CD14-positive monocyte (primary cell): ENCODE results near the gene AGTPBP1. TPM values are rescaled to one million over a fixed set of nuclear protein-coding genes. Genes with fewer than 3 reads are reported as not detected.
"Not testable (repeated sequence)": the region's sequence is repeated elsewhere in the genome, so short reads cannot be mapped to it uniquely, and the experiment has no call there.

Source experiments
- DNase-seq, 3 donors: peaks; one replicate each; pipeline ENCODE4 v3.0.0-alpha.2; 2011 to 2022
- H2AFZ ChIP-seq: 2 replicates; pipeline ENCODE4 v1.6.0; 2012; ENCODE audit warnings: mild to moderate bottlenecking, low read depth, low read length, inconsistent platforms; ENCODE audit not compliant: insufficient read depth, poor library complexity, severe bottlenecking
- H3K27ac ChIP-seq, 2 donors: 1 replicate in 1 of 2; 2 replicates in 1 of 2; pipeline ENCODE4 v1.5.1; 2012 to 2013; ENCODE audit warnings: low read length in 2 of 2, control low read depth in 1 of 2, inconsistent platforms in 1 of 2, low read depth in 1 of 2, mild to moderate bottlenecking in 1 of 2
- H3K27me3 ChIP-seq, 2 donors: one replicate each; pipeline versions ENCODE4 v1.6.0 to v1.6.1; 2011 to 2013; ENCODE audit warnings: low read length in 2 of 2; ENCODE audit not compliant: control insufficient read depth in 2 of 2, insufficient read depth in 2 of 2
- H3K36me3 ChIP-seq, 2 donors: replicated peaks in 1 of 2; 1 replicate in 1 of 2; 2 replicates in 1 of 2; pipeline versions ENCODE4 v1.5.1 to v1.6.1; 2012 to 2013; ENCODE audit warnings: low read length in 2 of 2, control low read depth in 1 of 2, inconsistent platforms in 1 of 2, mild to moderate bottlenecking in 1 of 2; ENCODE audit not compliant: insufficient read depth in 2 of 2, control insufficient read depth in 1 of 2
- H3K4me1 ChIP-seq, 2 donors: 1 replicate in 1 of 2; 2 replicates in 1 of 2; pipeline versions ENCODE4 v1.5.1 to v1.6.1; 2012 to 2013; ENCODE audit warnings: low read length in 2 of 2, control low read depth in 1 of 2, inconsistent platforms in 1 of 2, mild to moderate bottlenecking in 1 of 2, moderate library complexity in 1 of 2; ENCODE audit not compliant: insufficient read depth in 2 of 2, control insufficient read depth in 1 of 2
- H3K4me2 ChIP-seq: replicated peaks from 2 replicates; pipeline ENCODE3; 2012; ENCODE audit warnings: low read length, moderate library complexity, mild to moderate bottlenecking; ENCODE audit not compliant: poor library complexity, severe bottlenecking; ENCODE audit errors: extremely low read depth
- H3K4me3 ChIP-seq, 3 experiments: fragments of 200-600 bp in 1 of 3; sonication (generic) in 1 of 3; replicated peaks in 1 of 3; 1 replicate in 2 of 3; 2 replicates in 1 of 3; pipeline ENCODE4 v1.5.1; 2011 to 2013; ENCODE audit warnings: low read length in 3 of 3, mild to moderate bottlenecking in 3 of 3, control low read depth in 2 of 3, low read depth in 2 of 3, inconsistent platforms in 1 of 3, moderate library complexity in 1 of 3
- H3K79me2 ChIP-seq: 2 replicates; pipeline ENCODE4 v1.6.0; 2012; ENCODE audit warnings: mild to moderate bottlenecking, control low read depth, inconsistent platforms, low read length, moderate library complexity; ENCODE audit not compliant: insufficient read depth
- H3K9ac ChIP-seq: 2 replicates; pipeline ENCODE4 v1.6.0; 2017; ENCODE audit warnings: low read length, mild to moderate bottlenecking; ENCODE audit not compliant: insufficient read depth, poor library complexity, severe bottlenecking
- H3K9me3 ChIP-seq, 2 donors: replicated peaks in 1 of 2; 1 replicate in 1 of 2; 2 replicates in 1 of 2; pipeline versions ENCODE4 v1.5.1 to v1.6.1; 2012 to 2013; ENCODE audit warnings: low read length in 2 of 2, control low read depth in 1 of 2; ENCODE audit not compliant: control insufficient read depth in 1 of 2, insufficient read depth in 1 of 2
- H4K20me1 ChIP-seq: 2 replicates; pipeline ENCODE4 v1.6.0; 2012; ENCODE audit warnings: mild to moderate bottlenecking, low read length, control low read depth, moderate library complexity; ENCODE audit not compliant: insufficient read depth
- H3K27ac Mint-ChIP-seq, 7 donors: one replicate each; pipeline ENCODE4 v1.8.0; 2020; ENCODE audit warnings: mild to moderate bottlenecking in 7 of 7, mixed read lengths in 7 of 7, moderate library complexity in 6 of 7, inconsistent platforms in 2 of 7
- H3K27me3 Mint-ChIP-seq, 3 donors: one replicate each; pipeline ENCODE4 v1.8.0; 2021 to 2022; ENCODE audit warnings: low read depth in 3 of 3, mild to moderate bottlenecking in 3 of 3, mixed read lengths in 3 of 3, moderate library complexity in 3 of 3, inconsistent platforms in 1 of 3
- H3K36me3 Mint-ChIP-seq, 2 donors: one replicate each; pipeline ENCODE4 v1.8.0; 2020; ENCODE audit warnings: mixed read lengths in 2 of 2, inconsistent platforms in 1 of 2, mild to moderate bottlenecking in 1 of 2
- H3K4me1 Mint-ChIP-seq: one replicate; pipeline ENCODE4 v1.8.0; 2020; ENCODE audit warnings: mild to moderate bottlenecking, mixed read lengths
- H3K4me3 Mint-ChIP-seq, 2 donors: one replicate each; pipeline ENCODE4 v1.8.0; 2020; ENCODE audit warnings: mild to moderate bottlenecking in 2 of 2, mixed read lengths in 2 of 2, moderate library complexity in 1 of 2
- H3K9me3 Mint-ChIP-seq, 7 donors: one replicate each; pipeline ENCODE4 v1.8.0; 2020 to 2022; ENCODE audit warnings: mixed read lengths in 7 of 7, mild to moderate bottlenecking in 6 of 7, moderate library complexity in 6 of 7, inconsistent platforms in 2 of 7
- WGBS: methylation state at CpG from one replicate; pipeline ENCODE4 v1.1.5; 2013; ENCODE audit warnings: missing lambda C conversion rate; ENCODE audit not compliant: insufficient coverage; 5-methylcytosine and 5-hydroxymethylcytosine counted together
- intact Hi-C, 2 donors: fragments of 100-400 bp; cut with micrococcal nuclease; formaldehyde crosslinking; loops; one replicate each; pipeline versions ENCODE4 v1.15.0 to v1.15.1; 2023
- polyA plus RNA-seq, 3 donors: library from polyadenylated mRNA; depleted of rRNA in 1 of 3; unstranded in 2 of 3; stranded (reverse) in 1 of 3; fragments of 300-500 nt in 2 of 3; fragments of >200 nt in 1 of 3; fragmentation: Illumina TruSeq in 2 of 3; gene quantifications; 1 replicate in 2 of 3; 2 replicates in 1 of 3; pipeline ENCODE4 v1.2.3, GENCODE V29; 2012 to 2021
- TF ChIP-seq, protein P1 (sequence below): fragments of 200-600 bp; IDR thresholded peaks from one replicate; pipeline ENCODE4 v1.8.0; 2022; ENCODE audit warnings: antibody characterized with exemption, mild to moderate bottlenecking

AGTPBP1 gene
- polyA plus RNA-seq, 3 donors = 55.6 to 90.3 (median 77.0) TPM

DNA sequence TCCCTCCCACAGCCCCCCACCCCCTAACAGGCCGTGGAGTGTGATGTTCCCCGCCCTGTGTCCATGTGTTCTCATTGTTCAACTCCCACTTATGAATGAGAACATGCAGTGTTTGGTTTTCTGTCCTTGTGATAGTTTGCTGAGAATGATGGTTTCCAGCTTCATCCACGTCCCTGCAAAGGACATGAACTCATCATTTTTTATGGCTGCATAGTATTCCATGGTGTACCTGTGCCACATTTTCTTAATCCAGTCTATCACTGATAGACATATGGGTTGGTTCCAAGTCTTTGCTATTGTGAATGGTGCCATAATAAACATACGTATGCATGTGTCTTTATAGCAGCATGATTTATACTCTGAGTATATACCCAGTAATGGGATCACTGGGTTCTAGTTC lies 23.9 kb downstream of the AGTPBP1 start:
- intact Hi-C loops = loop anchor here in 1 of 2 donors (10.0 kb wide), 1 partner anchor 67 kb away; no protein-coding TSS in a partner anchor
- Mint-ChIP-seq H3K36me3 (peaks cover 22 to 23% of the 10 kb centered on the region in 2 donors), H3K27ac (peak overlapping the region in 2 of 7 donors; percentile 51 to 79), H3K4me1 (peaks cover 86% of the 10 kb centered on the region)
- peaks cover 44 to 50% of the 10 kb centered on the region in 2 donors for H3K4me1 ChIP-seq
- not testable (repeated sequence) for H3K27me3 ChIP-seq, H3K4me3 ChIP-seq, H3K4me3 Mint-ChIP-seq, H3K4me2 ChIP-seq, DNase-seq, H3K9me3 ChIP-seq, H3K9ac ChIP-seq, H3K36me3 ChIP-seq, H3K9me3 Mint-ChIP-seq, H2AFZ ChIP-seq, H3K27me3 Mint-ChIP-seq
- peaks cover 86% of the 10 kb centered on the region for H3K79me2 ChIP-seq
- H4K20me1 ChIP-seq = peaks cover 24% of the 10 kb centered on the region
- no CpG with 5 or more reads among the region's 4 CpGs for WGBS
- H3K27ac ChIP-seq = peak overlapping the region in 1 of 2 donors; percentile 41

DNA sequence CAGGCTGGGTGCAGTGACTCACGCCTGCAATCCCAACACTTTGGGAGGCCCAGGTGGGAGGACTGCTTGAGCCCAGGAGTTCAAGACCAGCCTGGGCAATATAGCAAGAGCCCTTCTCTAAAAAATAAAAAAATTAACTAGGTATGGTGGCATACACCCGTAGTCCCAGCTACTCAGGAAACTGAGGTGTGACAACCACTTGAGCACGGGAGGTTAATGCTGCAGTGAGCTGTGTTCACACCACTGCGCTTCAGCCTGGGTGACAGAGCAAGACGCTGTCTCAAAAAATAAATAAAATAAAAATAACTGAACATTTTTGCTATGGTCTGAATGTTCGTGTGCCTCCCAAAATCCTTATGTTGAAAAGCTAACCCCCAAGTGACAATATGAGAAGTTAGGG lies 24.5 kb downstream of the AGTPBP1 start:
- peak overlapping the region; percentile 60 for H3K4me2 ChIP-seq
- H3K36me3 Mint-ChIP-seq = peaks cover 16 to 21% of the 10 kb centered on the region in 2 donors
- H3K9me3 Mint-ChIP-seq = peaks cover 0 to 6% (median 0%) of the 10 kb centered on the region in 7 donors
- peaks cover 0 to 2% (median 0%) of the 10 kb centered on the region in 3 donors for H3K27me3 Mint-ChIP-seq
- H2AFZ ChIP-seq = no peak overlapping the region
- H3K27ac Mint-ChIP-seq = peak overlapping the region; percentile 77 to 97 (median 95)
- peak overlapping the region; percentile 59 to 82 for H3K27ac ChIP-seq
- peaks cover 44 to 52% of the 10 kb centered on the region in 2 donors for H3K4me1 ChIP-seq
- H3K36me3 ChIP-seq = peaks cover 0 to under 1% of the 10 kb centered on the region in 2 donors
- peak overlapping the region in 1 of 3 experiments; percentile 67 for H3K4me3 ChIP-seq
- WGBS = no CpG with 5 or more reads among the region's 6 CpGs
- TF ChIP-seq, protein P1, sequence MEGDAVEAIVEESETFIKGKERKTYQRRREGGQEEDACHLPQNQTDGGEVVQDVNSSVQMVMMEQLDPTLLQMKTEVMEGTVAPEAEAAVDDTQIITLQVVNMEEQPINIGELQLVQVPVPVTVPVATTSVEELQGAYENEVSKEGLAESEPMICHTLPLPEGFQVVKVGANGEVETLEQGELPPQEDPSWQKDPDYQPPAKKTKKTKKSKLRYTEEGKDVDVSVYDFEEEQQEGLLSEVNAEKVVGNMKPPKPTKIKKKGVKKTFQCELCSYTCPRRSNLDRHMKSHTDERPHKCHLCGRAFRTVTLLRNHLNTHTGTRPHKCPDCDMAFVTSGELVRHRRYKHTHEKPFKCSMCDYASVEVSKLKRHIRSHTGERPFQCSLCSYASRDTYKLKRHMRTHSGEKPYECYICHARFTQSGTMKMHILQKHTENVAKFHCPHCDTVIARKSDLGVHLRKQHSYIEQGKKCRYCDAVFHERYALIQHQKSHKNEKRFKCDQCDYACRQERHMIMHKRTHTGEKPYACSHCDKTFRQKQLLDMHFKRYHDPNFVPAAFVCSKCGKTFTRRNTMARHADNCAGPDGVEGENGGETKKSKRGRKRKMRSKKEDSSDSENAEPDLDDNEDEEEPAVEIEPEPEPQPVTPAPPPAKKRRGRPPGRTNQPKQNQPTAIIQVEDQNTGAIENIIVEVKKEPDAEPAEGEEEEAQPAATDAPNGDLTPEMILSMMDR = no peak
- H3K9me3 ChIP-seq = no peaks in the 10 kb centered on the region
- H3K79me2 ChIP-seq = peaks cover 86% of the 10 kb centered on the region
- no peak for DNase-seq
- no peak overlapping the region for H3K9ac ChIP-seq
- peaks cover 18% of the 10 kb centered on the region for H4K20me1 ChIP-seq
- peaks cover 80% of the 10 kb centered on the region for H3K4me1 Mint-ChIP-seq
- no peaks in the 10 kb centered on the region for H3K27me3 ChIP-seq
- intact Hi-C loops = loop anchor here in 1 of 2 donors (10.0 kb wide), 1 partner anchor 68 kb away; no protein-coding TSS in a partner anchor
- no peak overlapping the region for H3K4me3 Mint-ChIP-seq
